Activated CD8-positive, alpha-beta T cell treated with anti-CD3 and anti-CD28 coated beads for 36 hours (primary cell): ENCODE data around the gene RNASEH1. TPM values are rescaled to one million over a fixed set of nuclear protein-coding genes. Genes with fewer than 3 reads are reported as not detected.

Experiments used
- ATAC-seq: fragments of 200-7000 bp; cut with Tn5 transposase; one replicate; pipeline ENCODE4 v1.10.0; 2021; ENCODE audit warnings: mild to moderate bottlenecking, moderate library complexity
- CTCF ChIA-PET: fragments of 350-600 bp; sonication (Branson Sonifier 250); formaldehyde crosslinking; loops from one replicate; lab custom pipeline; 2021; ENCODE audit warnings: antibody characterized with exemption; lab: Charles Lee
- POLR2A ChIA-PET: fragments of 350-600 bp; sonication (Branson Sonifier 250); formaldehyde crosslinking; loops from one replicate; lab custom pipeline; 2021; ENCODE audit warnings: antibody characterized with exemption; lab: Charles Lee
- DNase-seq: peaks from one replicate; pipeline ENCODE4 v3.0.0-alpha.2; 2020
- H3K27ac Mint-ChIP-seq: one replicate; pipeline ENCODE4 v1.8.0; 2021; ENCODE audit warnings: mild to moderate bottlenecking, mixed read lengths
- H3K27me3 Mint-ChIP-seq: one replicate; pipeline ENCODE4 v1.8.0; 2021; ENCODE audit warnings: mixed read lengths
- H3K36me3 Mint-ChIP-seq: one replicate; pipeline ENCODE4 v1.8.0; 2021; ENCODE audit warnings: low read depth, mixed read lengths
- H3K4me1 Mint-ChIP-seq: one replicate; pipeline ENCODE4 v1.8.0; 2021; ENCODE audit warnings: low read depth, mixed read lengths
- H3K4me3 Mint-ChIP-seq: one replicate; pipeline ENCODE4 v1.8.0; 2021; ENCODE audit warnings: mild to moderate bottlenecking, moderate library complexity, mixed read lengths
- H3K9me3 Mint-ChIP-seq: one replicate; pipeline ENCODE4 v1.8.0; 2021; ENCODE audit warnings: mixed read lengths
- intact Hi-C: fragments of 100-400 bp; cut with micrococcal nuclease; formaldehyde crosslinking; loops from one replicate; pipeline ENCODE4 v1.10.0; 2022
- total RNA-seq, 2 experiments: library from RNA; stranded (reverse); gene quantifications; one replicate each; pipeline ENCODE4 v1.2.3, GENCODE V29; 2021
- TF ChIP-seq, protein P1 (sequence below): fragments of 200-600 bp; IDR thresholded peaks from one replicate; pipeline ENCODE4 v1.8.0; 2022; ENCODE audit warnings: antibody characterized with exemption, mild to moderate bottlenecking

The RNASEH1 gene
- total RNA-seq, 2 experiments from 2014 or later = 23.4 to 24.7 TPM

DNA sequence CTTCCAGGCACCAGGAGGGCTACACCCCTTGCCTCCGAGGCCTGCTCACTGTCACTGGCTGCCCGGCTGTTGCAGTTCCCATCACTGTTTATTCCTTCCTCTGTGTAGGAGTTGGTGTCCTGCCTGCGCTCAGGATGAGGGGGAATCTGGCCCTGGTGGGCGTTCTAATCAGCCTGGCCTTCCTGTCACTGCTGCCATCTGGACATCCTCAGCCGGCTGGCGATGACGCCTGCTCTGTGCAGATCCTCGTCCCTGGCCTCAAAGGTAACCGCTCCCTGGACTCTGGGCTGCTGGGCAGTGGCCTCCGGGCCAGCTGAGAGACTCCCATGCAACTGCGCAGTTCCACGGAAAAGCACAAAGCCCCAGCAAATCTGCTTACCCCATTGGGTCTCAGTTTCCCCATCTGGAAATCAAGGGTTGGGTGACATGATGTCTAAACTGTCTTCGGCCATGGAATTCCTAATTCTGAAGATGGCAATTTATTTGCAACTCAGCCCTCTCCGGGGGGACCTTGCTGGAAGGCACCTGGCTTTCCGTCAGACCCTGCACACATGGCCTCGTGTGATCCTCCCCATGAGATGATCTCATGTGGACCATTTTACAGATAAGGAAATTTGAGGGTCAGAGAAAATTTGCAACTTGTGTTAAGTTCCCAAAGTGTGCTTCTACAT is 46.2 kb upstream of the RNASEH1 start:
- no peaks in the 10 kb centered on the region for H3K9me3 Mint-ChIP-seq
- H3K4me3 Mint-ChIP-seq = no peak overlapping the region
- no peak overlapping the region for H3K27ac Mint-ChIP-seq
- TF ChIP-seq, protein P1, sequence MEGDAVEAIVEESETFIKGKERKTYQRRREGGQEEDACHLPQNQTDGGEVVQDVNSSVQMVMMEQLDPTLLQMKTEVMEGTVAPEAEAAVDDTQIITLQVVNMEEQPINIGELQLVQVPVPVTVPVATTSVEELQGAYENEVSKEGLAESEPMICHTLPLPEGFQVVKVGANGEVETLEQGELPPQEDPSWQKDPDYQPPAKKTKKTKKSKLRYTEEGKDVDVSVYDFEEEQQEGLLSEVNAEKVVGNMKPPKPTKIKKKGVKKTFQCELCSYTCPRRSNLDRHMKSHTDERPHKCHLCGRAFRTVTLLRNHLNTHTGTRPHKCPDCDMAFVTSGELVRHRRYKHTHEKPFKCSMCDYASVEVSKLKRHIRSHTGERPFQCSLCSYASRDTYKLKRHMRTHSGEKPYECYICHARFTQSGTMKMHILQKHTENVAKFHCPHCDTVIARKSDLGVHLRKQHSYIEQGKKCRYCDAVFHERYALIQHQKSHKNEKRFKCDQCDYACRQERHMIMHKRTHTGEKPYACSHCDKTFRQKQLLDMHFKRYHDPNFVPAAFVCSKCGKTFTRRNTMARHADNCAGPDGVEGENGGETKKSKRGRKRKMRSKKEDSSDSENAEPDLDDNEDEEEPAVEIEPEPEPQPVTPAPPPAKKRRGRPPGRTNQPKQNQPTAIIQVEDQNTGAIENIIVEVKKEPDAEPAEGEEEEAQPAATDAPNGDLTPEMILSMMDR = no peak
- ATAC-seq (no peak), DNase-seq (no peak)
- CTCF ChIA-PET = no interaction called here
- H3K36me3 Mint-ChIP-seq = no peaks in the 10 kb centered on the region
- POLR2A ChIA-PET = interaction anchor here (0.7 kb wide), 1 partner anchor 85 kb away, joined by 3 read pairs; the partner anchor contains the start of gene ADI1
- H3K4me1 Mint-ChIP-seq = peaks cover 2% of the 10 kb centered on the region
- intact Hi-C loops = no loop called here
- H3K27me3 Mint-ChIP-seq = no peaks in the 10 kb centered on the region

DNA sequence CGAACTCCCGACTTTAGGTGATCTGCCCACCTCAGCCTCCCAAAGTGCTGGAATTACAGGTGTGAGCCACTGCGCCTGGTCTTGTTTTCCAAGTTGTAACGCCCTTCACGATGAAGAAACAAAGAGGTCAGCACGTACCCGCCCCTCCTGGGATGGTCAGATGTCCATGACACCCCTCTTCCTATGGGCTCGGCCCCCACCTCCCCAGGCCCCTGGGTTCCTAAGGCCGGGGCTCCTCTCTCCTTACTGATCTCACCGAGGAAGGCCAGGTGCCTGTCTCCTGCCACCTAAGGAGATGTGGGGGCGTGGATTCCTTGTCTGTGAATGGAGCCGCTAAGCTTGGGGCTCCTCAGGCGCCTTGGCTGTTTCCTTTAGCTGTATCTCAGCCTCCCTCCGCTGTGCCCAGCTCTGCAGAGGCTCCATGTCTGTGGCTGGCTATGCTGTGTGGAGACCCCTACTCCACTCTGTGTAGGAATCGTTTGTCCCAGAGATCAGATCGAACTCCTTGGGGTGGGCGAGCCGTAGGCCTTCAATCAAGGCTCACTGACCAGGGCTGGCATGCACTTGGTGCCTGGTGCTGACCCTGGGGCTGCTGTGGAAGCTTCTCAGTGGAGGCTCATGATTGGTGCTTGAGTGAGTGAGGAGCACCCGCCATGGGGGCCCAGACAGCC is 45.5 kb upstream of the RNASEH1 start:
- Mint-ChIP-seq H3K27me3 (no peaks in the 10 kb centered on the region), H3K27ac (no peak overlapping the region), H3K4me1 (peaks cover 2% of the 10 kb centered on the region), H3K9me3 (no peaks in the 10 kb centered on the region), H3K4me3 (no peak overlapping the region), H3K36me3 (no peaks in the 10 kb centered on the region)
- no peak for DNase-seq
- POLR2A ChIA-PET = interaction anchor here (0.7 to 2.5 kb wide), 2 partner anchors 23 to 84 kb away, joined by 3 to 7 read pairs; partner anchors contain the start of gene ADI1
- TF ChIP-seq, protein P1 = no peak
- ATAC-seq = no peak
- CTCF ChIA-PET = no interaction called here
- intact Hi-C loops = no loop called here

DNA sequence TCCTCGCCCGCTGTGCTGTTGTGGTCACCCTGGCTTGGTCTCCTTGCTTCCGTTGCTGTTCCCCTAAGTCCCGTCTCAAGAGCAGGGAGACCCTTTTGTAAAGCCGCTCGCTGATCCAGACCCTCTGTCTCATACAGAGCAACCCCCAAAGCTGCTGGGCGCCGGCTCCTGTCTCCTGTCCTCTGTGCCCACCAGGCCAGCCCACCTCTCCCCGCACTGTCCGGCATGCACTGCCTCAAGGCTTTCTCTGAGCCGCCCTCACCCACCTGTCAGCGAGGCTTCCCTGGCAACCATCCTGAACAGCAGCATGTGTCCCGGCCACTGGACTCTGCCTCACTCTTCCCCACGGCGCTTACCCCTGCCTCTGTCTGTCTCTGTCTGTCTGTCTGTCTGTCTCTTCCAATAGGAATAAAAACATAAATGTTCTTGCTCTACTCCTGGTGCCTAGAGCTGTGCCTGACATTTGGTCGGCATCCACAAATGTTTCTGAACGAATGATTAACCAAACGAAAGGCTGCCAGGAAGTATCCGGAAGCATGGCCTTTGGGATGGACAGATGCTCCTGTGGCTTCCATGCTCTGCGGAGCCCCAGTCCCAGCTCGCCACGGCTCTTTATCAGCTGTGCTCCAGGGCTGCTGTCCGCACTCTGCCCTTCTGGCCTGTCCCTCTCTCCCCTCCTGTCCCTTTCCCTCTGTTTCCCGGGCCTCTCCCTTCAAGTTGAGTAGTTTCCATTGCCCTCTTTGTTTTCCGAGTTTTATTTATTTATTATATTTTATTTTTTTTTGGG is 44.6 kb upstream of the RNASEH1 start:
- TF ChIP-seq, protein P1 = no peak
- Mint-ChIP-seq H3K4me1 (peaks cover 2% of the 10 kb centered on the region), H3K9me3 (no peaks in the 10 kb centered on the region), H3K36me3 (no peaks in the 10 kb centered on the region), H3K27me3 (no peaks in the 10 kb centered on the region), H3K27ac (no peak overlapping the region), H3K4me3 (no peak overlapping the region)
- DNase-seq (no peak), ATAC-seq (no peak)
- CTCF ChIA-PET = no interaction called here
- POLR2A ChIA-PET = interaction anchor here (1.1 to 2.5 kb wide), 2 partner anchors 22 to 27 kb away, joined by 3 to 7 read pairs; no protein-coding TSS in a partner anchor
- intact Hi-C loops = no loop called here

DNA sequence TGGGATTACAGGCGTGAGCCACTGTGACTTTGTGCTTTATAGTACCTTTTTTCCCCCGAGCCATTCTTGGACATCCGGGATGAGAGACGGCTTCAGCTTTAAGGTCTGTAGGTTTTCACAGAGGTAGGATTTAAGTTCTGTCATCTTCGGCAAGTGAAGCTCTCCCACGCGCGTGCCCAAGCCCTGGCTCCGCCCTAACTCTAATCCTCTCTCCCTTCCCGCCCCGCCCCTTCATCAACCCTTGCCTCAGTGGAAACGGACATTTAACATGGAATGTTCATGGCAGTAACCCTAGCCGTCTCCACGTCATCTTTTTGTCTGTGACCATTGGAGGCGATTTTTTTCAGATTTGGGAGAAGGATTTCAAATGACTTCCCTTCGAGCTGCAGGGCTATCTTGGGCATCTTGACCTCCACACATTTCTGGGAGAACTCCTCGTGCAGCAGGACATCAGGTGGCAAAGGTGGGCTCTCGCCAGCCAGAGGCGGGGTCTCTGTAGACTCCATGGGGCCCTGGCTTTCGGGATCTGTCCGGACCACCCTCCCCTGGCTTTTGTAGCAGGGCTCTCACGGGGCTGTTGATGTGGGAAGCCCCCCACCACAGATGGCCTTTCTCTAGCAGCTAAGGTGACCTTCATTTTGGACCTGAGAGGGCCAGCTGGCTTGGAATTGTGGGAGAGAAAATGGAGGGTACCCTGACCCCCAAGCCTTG is 43.6 kb upstream of the RNASEH1 start:
- Mint-ChIP-seq H3K9me3 (no peaks in the 10 kb centered on the region), H3K27ac (no peak overlapping the region), H3K36me3 (no peaks in the 10 kb centered on the region), H3K4me1 (peaks cover 8% of the 10 kb centered on the region), H3K27me3 (no peaks in the 10 kb centered on the region), H3K4me3 (no peak overlapping the region)
- ChIA-PET POLR2A (interaction anchor here (0.6 to 2.5 kb wide), 3 partner anchors 21 to 26 kb away, joined by 3 to 7 read pairs (median 3); no protein-coding TSS in a partner anchor), CTCF (no interaction called here)
- intact Hi-C loops = no loop called here
- no peak for ATAC-seq
- TF ChIP-seq, protein P1 = no peak
- DNase-seq = no peak
